HL-60 (cell line): ENCODE results near the gene WDR70.

Experiments used
- DNase-seq, 2 experiments: peaks; one replicate each; pipeline ENCODE4 v3.0.0-alpha.2; 2010 to 2020; ENCODE audit warnings: low read depth in 1 of 2, low spot score in 1 of 2
- H3K27ac ChIP-seq: fragments of 250-450 bp; sonication (Bioruptor Pico); replicated peaks from 2 replicates; pipeline ENCODE4 v1.5.1; 2020; ENCODE audit warnings: mild to moderate bottlenecking, moderate library complexity
- H3K27me3 ChIP-seq: fragments of 250-450 bp; sonication (Bioruptor Pico); 2 replicates; pipeline ENCODE4 v1.5.1; 2021; ENCODE audit warnings: mild to moderate bottlenecking, moderate library complexity; ENCODE audit not compliant: insufficient read depth, poor library complexity, severe bottlenecking
- H3K4me3 ChIP-seq: replicated peaks from 2 replicates; pipeline ENCODE4 v1.5.1; 2011; ENCODE audit warnings: mild to moderate bottlenecking, control low read depth, low read length; ENCODE audit not compliant: insufficient read depth
- CTCF ChIP-seq: IDR thresholded peaks from one replicate; pipeline ENCODE4 v1.5.1; 2011; ENCODE audit warnings: low read length, control low read depth, inconsistent platforms; ENCODE audit not compliant: insufficient read depth
- GABPA ChIP-seq: IDR thresholded peaks from 2 replicates; pipeline ENCODE4 v1.6.1; 2012; ENCODE audit warnings: low read depth
- POLR2AphosphoS5 ChIP-seq: IDR thresholded peaks from 2 replicates; pipeline ENCODE4 v1.6.1; 2012; ENCODE audit warnings: low read depth
- SPI1 ChIP-seq: IDR thresholded peaks from 2 replicates; pipeline ENCODE4 v1.6.1; 2012; ENCODE audit warnings: low read depth, mild to moderate bottlenecking, borderline replicate concordance
- TF ChIP-seq, protein P1 (sequence below): IDR thresholded peaks from 2 replicates; pipeline ENCODE4 v1.6.1; 2012; ENCODE audit warnings: low read depth; ENCODE audit not compliant: insufficient replicate concordance

The WDR70 gene

DNA sequence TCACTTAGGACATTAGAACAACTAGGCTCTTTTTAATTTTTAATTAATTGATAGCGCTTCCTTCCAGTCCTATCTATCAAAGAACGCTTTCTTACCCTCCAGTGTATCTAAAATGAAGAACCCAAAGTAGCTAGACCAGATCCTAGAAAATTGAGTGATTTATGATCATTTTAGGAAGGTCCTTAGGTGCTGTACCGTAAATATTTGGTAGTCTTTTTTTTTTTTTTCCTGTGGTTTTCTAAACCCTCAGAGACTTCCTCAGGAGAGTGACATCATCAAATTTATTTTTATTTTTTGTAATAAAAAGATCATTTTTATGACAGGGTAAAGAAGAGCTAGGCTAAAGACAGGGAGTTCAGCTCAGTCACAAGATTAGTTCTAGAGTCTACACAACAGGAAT, 197.4 kb downstream of the WDR70 start:
- no peaks in the 10 kb centered on the region for H3K27me3 ChIP-seq
- no peak overlapping the region for H3K27ac ChIP-seq
- no peak for DNase-seq
- TF ChIP-seq SPI1: no peak
- no peak for TF ChIP-seq GABPA
- no peak for TF ChIP-seq CTCF
- no peak for TF ChIP-seq POLR2AphosphoS5
- TF ChIP-seq, protein P1, sequence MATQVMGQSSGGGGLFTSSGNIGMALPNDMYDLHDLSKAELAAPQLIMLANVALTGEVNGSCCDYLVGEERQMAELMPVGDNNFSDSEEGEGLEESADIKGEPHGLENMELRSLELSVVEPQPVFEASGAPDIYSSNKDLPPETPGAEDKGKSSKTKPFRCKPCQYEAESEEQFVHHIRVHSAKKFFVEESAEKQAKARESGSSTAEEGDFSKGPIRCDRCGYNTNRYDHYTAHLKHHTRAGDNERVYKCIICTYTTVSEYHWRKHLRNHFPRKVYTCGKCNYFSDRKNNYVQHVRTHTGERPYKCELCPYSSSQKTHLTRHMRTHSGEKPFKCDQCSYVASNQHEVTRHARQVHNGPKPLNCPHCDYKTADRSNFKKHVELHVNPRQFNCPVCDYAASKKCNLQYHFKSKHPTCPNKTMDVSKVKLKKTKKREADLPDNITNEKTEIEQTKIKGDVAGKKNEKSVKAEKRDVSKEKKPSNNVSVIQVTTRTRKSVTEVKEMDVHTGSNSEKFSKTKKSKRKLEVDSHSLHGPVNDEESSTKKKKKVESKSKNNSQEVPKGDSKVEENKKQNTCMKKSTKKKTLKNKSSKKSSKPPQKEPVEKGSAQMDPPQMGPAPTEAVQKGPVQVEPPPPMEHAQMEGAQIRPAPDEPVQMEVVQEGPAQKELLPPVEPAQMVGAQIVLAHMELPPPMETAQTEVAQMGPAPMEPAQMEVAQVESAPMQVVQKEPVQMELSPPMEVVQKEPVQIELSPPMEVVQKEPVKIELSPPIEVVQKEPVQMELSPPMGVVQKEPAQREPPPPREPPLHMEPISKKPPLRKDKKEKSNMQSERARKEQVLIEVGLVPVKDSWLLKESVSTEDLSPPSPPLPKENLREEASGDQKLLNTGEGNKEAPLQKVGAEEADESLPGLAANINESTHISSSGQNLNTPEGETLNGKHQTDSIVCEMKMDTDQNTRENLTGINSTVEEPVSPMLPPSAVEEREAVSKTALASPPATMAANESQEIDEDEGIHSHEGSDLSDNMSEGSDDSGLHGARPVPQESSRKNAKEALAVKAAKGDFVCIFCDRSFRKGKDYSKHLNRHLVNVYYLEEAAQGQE: no peak
- H3K4me3 ChIP-seq: no peak overlapping the region

- TF ChIP-seq GABPA (no peak), CTCF (no peak), SPI1 (no peak), POLR2AphosphoS5 (no peak)
- TF ChIP-seq, protein P1: no peak
- no peak for DNase-seq
- no peak overlapping the region for H3K27ac ChIP-seq
- H3K27me3 ChIP-seq: no peaks in the 10 kb centered on the region
- no peak overlapping the region for H3K4me3 ChIP-seq
These were observed 199.1 kb downstream of the WDR70 start for GRCh38 chr5:37578176-37578575.

DNA sequence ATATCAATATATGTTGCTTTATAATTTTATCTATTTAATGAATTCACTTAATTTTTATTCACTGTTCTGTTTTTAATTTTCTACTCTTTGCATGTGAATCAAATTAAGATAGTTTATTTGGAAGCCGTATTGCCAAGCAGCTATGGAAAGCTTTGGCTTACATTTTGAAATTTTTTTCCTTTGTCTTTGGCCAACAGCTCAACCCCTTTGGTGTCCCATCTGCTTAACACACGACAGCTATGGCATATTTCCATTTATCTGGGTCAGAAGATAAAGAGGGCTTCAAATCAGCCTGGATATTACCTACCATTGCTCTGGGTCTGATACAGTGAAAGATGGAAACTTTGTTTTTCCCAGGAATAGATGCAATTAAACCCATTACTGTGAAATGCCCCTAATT, 201.0 kb downstream of the WDR70 start:
- H3K27ac ChIP-seq: no peak overlapping the region

More for the DNA sequence above, 201.0 kb downstream of the WDR70 start:
- DNase-seq: no peak
- Histone ChIP-seq H3K27me3 (no peaks in the 10 kb centered on the region), H3K4me3 (no peak overlapping the region)
- TF ChIP-seq SPI1: no peak
- no peak for TF ChIP-seq CTCF
- no peak for TF ChIP-seq GABPA
- TF ChIP-seq POLR2AphosphoS5: no peak
- TF ChIP-seq, protein P1: no peak
